HFFc6 (cell line): ENCODE measurements around the gene C12orf42. TPM values are rescaled to one million over a fixed set of nuclear protein-coding genes. Genes with fewer than 3 reads are reported as not detected.

ENCODE experiments used
- DNase-seq: peaks from one replicate; pipeline ENCODE4 v3.0.0-alpha.2; 2018
- H3K27ac Mint-ChIP-seq: 2 replicates; pipeline ENCODE4 v1.8.0; 2020; ENCODE audit warnings: mild to moderate bottlenecking, mixed read lengths
- H3K27me3 Mint-ChIP-seq: 2 replicates; pipeline ENCODE4 v1.8.0; 2021; ENCODE audit warnings: mild to moderate bottlenecking, moderate library complexity, mixed read lengths; ENCODE audit not compliant: insufficient read depth
- H3K36me3 Mint-ChIP-seq: 2 replicates; pipeline ENCODE4 v1.8.0; 2021; ENCODE audit warnings: low read depth, mixed read lengths
- H3K4me1 Mint-ChIP-seq: 2 replicates; pipeline ENCODE4 v1.8.0; 2020; ENCODE audit warnings: low read depth, mixed read lengths
- H3K4me3 Mint-ChIP-seq: 2 replicates; pipeline ENCODE4 v1.8.0; 2020; ENCODE audit warnings: mild to moderate bottlenecking, moderate library complexity, mixed read lengths
- H3K9me3 Mint-ChIP-seq: 2 replicates; pipeline ENCODE4 v1.8.0; 2020; ENCODE audit warnings: mild to moderate bottlenecking, mixed read lengths
- total RNA-seq, 6 experiments: library from RNA; stranded (reverse); fragmentation: NEBNext Ultra II Directional; extraction: Animal tissue kit (Norgen Biotek cat#: 25700); gene quantifications; 2 replicates in 1 of 6; 3 replicates in 5 of 6; pipeline ENCODE4 v1.2.3, GENCODE V29; 2021
- TF ChIP-seq, protein P1 (sequence below): fragments of 200-600 bp; sonication (generic); IDR thresholded peaks from 2 replicates; pipeline ENCODE4 v1.5.0; 2021; ENCODE audit warnings: antibody characterized with exemption, mild to moderate bottlenecking

Gene C12orf42
- total RNA-seq, 6 experiments from 2014 or later: not detected

DNA sequence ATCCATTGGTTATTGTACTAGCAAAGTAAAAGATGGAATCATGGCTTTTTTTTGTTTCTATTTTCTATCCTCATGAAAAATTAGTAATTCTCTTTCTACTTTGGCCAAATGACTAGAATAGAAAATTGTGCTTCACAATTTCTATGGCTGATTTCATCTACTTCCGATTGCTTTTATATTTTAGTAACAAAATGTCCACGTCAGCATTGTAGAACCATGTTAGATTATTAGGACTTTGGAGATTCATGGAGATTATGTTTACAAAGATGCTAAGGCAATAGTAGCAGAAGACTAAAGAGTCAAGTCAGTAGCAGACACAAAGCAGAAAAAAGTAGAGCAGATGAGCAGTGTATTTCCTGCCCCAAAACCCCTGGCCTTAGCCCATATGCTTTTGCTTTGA lies 113.6 kb downstream of the C12orf42 start:
- Mint-ChIP-seq H3K9me3 (peaks cover 30% of the 10 kb centered on the region), H3K36me3 (peaks cover under 1% of the 10 kb centered on the region; the same call in 1 of the 2 replicates), H3K4me3 (no peak overlapping the region), H3K4me1 (no peaks in the 10 kb centered on the region), H3K27ac (no peak overlapping the region), H3K27me3 (no peaks in the 10 kb centered on the region)
- TF ChIP-seq, protein P1, sequence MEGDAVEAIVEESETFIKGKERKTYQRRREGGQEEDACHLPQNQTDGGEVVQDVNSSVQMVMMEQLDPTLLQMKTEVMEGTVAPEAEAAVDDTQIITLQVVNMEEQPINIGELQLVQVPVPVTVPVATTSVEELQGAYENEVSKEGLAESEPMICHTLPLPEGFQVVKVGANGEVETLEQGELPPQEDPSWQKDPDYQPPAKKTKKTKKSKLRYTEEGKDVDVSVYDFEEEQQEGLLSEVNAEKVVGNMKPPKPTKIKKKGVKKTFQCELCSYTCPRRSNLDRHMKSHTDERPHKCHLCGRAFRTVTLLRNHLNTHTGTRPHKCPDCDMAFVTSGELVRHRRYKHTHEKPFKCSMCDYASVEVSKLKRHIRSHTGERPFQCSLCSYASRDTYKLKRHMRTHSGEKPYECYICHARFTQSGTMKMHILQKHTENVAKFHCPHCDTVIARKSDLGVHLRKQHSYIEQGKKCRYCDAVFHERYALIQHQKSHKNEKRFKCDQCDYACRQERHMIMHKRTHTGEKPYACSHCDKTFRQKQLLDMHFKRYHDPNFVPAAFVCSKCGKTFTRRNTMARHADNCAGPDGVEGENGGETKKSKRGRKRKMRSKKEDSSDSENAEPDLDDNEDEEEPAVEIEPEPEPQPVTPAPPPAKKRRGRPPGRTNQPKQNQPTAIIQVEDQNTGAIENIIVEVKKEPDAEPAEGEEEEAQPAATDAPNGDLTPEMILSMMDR: no peak
- no peak for DNase-seq

DNA sequence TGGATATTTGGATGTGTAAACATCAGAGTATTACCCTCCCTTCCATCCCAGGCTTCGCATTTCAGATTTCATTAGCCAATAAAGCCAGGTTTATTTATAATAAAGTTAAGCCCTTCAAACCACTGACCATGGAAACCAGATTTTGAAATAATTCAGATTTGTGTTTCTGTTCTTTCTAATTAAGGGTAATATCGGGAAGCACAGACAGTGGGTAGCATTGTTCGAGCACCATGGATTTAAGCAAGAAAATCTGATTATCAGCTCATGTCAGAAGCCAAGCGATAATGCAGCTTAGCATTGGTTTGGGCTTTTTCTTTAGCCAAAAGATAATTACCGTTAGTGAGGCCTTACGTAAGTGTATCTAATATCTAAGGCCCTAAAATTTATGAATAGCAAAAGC lies 116.1 kb downstream of the C12orf42 start:
- no peak overlapping the region for H3K4me3 Mint-ChIP-seq
- no peaks in the 10 kb centered on the region for H3K4me1 Mint-ChIP-seq
- H3K27ac Mint-ChIP-seq: no peak overlapping the region
- H3K9me3 Mint-ChIP-seq: peaks cover 34% of the 10 kb centered on the region
- H3K36me3 Mint-ChIP-seq: no peaks in the 10 kb centered on the region
- DNase-seq: no peak
- no peaks in the 10 kb centered on the region for H3K27me3 Mint-ChIP-seq
- TF ChIP-seq, protein P1: no peak

DNA sequence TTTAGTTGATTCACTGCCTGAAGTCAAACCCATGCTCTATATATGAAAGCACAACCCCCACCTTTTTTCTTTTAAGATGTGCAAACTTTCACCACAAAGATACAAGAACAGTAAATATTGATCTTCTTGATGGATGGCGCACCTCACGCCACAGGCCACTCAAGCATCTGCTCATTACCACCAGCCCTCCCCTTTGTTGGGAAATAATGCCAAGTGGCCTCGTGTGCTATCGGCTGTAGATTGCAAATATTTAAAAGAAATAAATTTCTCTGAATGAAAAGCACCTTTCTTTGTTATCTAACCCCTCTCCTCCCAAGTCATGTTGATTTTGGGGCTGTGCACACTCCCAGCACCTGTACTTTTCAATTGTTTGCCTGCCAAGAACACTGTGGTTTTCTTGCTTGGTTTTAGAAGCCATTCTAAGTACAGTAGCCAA lies 122.7 kb downstream of the C12orf42 start:
- Mint-ChIP-seq H3K4me1 (no peaks in the 10 kb centered on the region), H3K36me3 (no peaks in the 10 kb centered on the region), H3K27ac (no peak overlapping the region), H3K27me3 (no peaks in the 10 kb centered on the region; the same call in 1 of the 2 replicates), H3K4me3 (no peak overlapping the region), H3K9me3 (peaks cover 57% of the 10 kb centered on the region)
- DNase-seq: no peak
- TF ChIP-seq, protein P1: no peak

DNA sequence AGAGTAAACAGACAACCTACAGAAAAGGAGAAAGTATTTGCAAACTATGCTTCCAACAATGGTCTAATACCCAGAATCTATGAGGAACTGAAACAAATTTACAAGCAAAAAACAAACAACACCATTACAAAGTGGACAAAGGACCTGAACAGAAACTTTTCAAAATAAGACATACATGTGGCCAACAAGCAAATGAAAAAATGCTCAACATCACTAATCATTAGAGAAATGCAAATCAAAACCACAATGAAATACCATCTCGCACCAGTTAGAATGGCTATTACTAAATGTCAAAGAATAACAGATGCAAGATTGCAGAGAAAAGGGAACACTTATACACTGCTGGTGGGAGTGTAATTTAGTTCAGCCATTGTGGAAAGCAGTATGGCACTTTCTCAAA lies 125.8 kb downstream of the C12orf42 start:
- Mint-ChIP-seq H3K27ac (no peak overlapping the region), H3K9me3 (peaks cover 58% of the 10 kb centered on the region), H3K27me3 (no peaks in the 10 kb centered on the region; the same call in 1 of the 2 replicates), H3K36me3 (no peaks in the 10 kb centered on the region), H3K4me3 (no peak overlapping the region), H3K4me1 (no peaks in the 10 kb centered on the region)
- no peak for DNase-seq
- TF ChIP-seq, protein P1: no peak

DNA sequence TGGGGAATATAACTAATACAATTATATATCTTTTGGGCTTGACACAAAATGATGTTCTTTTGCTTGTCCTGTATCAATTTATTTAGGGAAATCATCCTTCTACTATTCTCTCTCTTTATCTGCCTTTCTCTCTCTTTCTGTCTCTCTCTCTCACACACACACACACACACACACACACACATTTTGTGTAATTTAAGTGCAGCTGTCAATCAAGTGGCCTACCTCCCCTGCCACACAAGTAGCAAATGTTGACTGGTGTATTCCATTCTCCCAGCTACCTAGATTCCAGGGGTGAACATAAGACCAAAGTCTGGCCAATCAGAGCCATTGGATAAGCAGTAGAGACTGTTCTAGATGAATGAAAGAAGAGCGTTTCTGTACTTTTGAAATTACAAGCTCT lies 127.6 kb downstream of the C12orf42 start:
- TF ChIP-seq, protein P1: no peak
- no peak overlapping the region for H3K4me3 Mint-ChIP-seq
- H3K36me3 Mint-ChIP-seq: no peaks in the 10 kb centered on the region
- H3K4me1 Mint-ChIP-seq: no peaks in the 10 kb centered on the region
- H3K9me3 Mint-ChIP-seq: peaks cover 66% of the 10 kb centered on the region
- H3K27ac Mint-ChIP-seq: no peak overlapping the region
- no peaks in the 10 kb centered on the region; the same call in 1 of the 2 replicates for H3K27me3 Mint-ChIP-seq
- DNase-seq: no peak

DNA sequence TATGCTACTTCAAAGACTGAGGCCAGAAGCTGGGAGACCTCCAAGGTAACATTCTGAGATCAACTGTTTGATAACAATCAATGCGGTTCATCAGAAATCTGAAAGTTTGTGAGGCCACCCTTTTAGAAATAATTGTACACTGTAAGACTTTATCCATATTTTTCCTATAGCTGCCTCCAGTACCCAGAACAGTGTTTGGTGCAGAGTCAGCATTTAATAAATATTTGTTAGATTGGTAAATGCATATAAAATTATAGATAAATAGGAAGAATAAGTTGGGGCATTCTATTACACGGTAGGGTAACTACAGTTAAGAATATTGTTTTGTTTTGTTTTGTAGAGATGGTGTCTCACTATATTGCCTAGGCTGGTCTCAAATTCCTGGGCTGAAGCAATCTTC lies 141.4 kb downstream of the C12orf42 start:
- H3K36me3 Mint-ChIP-seq: no peaks in the 10 kb centered on the region; the same call in 1 of the 2 replicates
- no peaks in the 10 kb centered on the region for H3K27me3 Mint-ChIP-seq
- no peak for DNase-seq
- no peaks in the 10 kb centered on the region for H3K4me1 Mint-ChIP-seq
- TF ChIP-seq, protein P1: no peak
- H3K9me3 Mint-ChIP-seq: peaks cover 45% of the 10 kb centered on the region
- no peak overlapping the region for H3K4me3 Mint-ChIP-seq
- H3K27ac Mint-ChIP-seq: no peak overlapping the region
